Lower leg skin (tissue), 4 donors: ENCODE measurements around the gene RNF152. TPM values are rescaled to one million over a fixed set of nuclear protein-coding genes. Genes with fewer than 3 reads are reported as not detected.

Experiments
- DNase-seq, 2 donors: peaks; one replicate each; pipeline ENCODE4 v3.0.0-alpha.2; 2019; ENCODE audit warnings: low spot score in 2 of 2
- H3K4me3 ChIP-seq: fragments of 200-600 bp; sonication (generic); 2 replicates; pipeline ENCODE4 v1.5.1; 2017; ENCODE audit warnings: mild to moderate bottlenecking, low read depth; ENCODE audit not compliant: poor library complexity, severe bottlenecking
- CTCF ChIP-seq, 3 donors: fragments of 450-650 bp; IDR thresholded peaks; one replicate each; pipeline ENCODE4 v1.5.1; 2016; ENCODE audit warnings: antibody characterized with exemption in 3 of 3, mild to moderate bottlenecking in 3 of 3, moderate library complexity in 2 of 3
- POLR2A ChIP-seq, 2 donors: fragments of 450-650 bp; IDR thresholded peaks; one replicate each; pipeline ENCODE4 v1.6.1; 2016 to 2017; ENCODE audit warnings: antibody characterized with exemption in 2 of 2, mild to moderate bottlenecking in 1 of 2, moderate library complexity in 1 of 2
- WGBS, 2 donors: methylation state at CpG; one replicate each; pipeline ENCODE4 v1.1.5; 2018; 5-methylcytosine and 5-hydroxymethylcytosine counted together
- intact Hi-C: fragments of 100-400 bp; cut with DNase I; formaldehyde crosslinking; loops from one replicate; pipeline ENCODE4 v1.15.0; 2023; ENCODE audit warnings: low total_unique reads
- total RNA-seq, 4 donors: library from RNA; depleted of rRNA; stranded (reverse); fragments of >200 nt; gene quantifications; one replicate each; pipeline ENCODE4 v1.1.0, GENCODE V29; 2016

The RNF152 gene
- total RNA-seq, 4 donors from 2014 or later, result 37.1 to 112 (median 82.5) TPM

- TF ChIP-seq CTCF (IDR thresholded peaks at IDR 0.05) (no peak), POLR2A (IDR thresholded peaks at IDR 0.05) (no peak)
- DNase-seq, result no peak
- intact Hi-C loops, result no loop called here
- whole genome bisulfite sequencing, 2 donors, result 75 to 87% methylated on average over 6 of the region's 6 CpGs
- no peak overlapping the region for H3K4me3 ChIP-seq
These were observed 61.7 kb downstream of the RNF152 start for GRCh38 chr18:61831071-61831470.

DNA sequence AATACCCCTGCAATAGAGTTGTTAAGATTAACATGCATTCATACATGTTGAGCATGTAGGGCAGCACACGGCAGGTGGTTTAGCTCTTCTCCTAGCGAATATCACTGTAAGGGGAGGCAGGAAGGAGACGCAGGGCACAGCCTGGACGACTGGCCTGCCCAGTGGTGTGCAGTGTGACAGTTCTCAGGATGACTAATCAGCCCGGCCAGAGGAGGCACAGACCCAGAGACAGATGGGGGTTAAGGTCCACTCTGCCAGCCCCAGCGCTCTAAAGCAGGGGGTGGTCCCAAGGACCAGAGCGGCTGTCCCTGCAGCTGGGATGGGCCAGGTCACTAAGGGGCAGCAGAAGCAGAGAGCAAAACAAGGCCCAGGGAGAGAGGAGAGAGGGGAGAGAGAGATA, 63.7 kb downstream of the RNF152 start:
- H3K4me3 ChIP-seq, result no peak overlapping the region
- 90 to 95% methylated on average over 7 of the region's 7 CpGs for WGBS, 2 donors
- no peak for DNase-seq
- TF ChIP-seq POLR2A (IDR thresholded peaks at IDR 0.05) (no peak), CTCF (IDR thresholded peaks at IDR 0.05) (no peak)
- intact Hi-C loops, result no loop called here

- WGBS, 2 donors, result 77 to 79% methylated on average over 3 of the region's 3 CpGs
- H3K4me3 ChIP-seq, result no peak overlapping the region
- DNase-seq, result no peak
- TF ChIP-seq CTCF (IDR thresholded peaks at IDR 0.05) (no peak), POLR2A (IDR thresholded peaks at IDR 0.05) (no peak)
- intact Hi-C loops, result no loop called here
These were observed 65.2 kb downstream of the RNF152 start for GRCh38 chr18:61827591-61827990.

DNA sequence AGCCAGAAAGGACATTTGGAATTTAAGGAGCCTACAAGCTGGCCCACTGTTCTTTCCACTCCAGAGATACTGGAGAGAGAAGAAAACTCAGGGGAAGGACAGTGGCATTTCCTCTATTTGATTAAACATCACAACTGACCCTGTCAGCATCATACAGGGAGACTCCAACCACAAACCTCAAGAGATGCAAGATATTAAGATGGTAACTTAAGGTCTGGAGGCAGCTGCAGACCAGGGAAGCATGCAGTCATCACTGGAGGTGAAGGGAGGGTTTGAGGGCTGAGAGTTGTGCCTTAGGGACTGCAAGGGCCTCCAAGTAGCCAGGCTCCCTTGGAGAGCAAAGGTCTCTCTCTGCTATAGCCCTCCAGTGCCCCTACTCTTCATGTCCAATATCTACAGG, 67.4 kb downstream of the RNF152 start:
- H3K4me3 ChIP-seq, result no peak overlapping the region
- intact Hi-C loops, result no loop called here
- DNase-seq, result no peak
- no peak for TF ChIP-seq POLR2A (IDR thresholded peaks at IDR 0.05)
- no peak for TF ChIP-seq CTCF (IDR thresholded peaks at IDR 0.05)

DNA sequence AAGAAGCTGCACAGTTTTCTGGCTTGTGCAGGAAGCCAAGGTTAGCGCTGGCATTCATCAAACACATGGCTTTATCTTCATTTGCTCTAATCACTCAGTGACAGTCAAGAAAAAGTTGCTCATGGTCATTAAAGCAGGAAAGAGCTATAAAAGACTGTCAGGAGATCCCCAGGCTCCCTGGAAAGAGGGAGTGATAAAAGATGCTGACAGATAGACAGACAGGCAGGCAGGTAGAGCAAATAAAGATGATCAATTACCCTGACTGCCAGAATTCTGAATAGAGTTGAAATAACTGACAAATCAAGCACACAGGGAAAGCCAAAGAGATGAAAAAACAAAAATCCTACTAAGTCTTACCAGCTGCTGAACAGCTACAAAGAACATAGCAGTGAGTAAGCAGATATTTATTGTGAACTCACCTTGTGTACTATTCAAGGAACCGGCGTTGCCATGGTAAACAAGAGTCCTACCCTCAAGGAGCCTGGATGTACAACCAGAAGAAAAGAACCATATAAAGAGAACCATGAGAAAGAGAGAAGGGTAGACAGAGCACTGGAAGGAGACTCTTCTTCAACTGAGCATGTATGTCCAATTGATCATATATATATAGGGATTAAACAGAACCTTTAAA, 68.0 kb downstream of the RNF152 start:
- DNase-seq, result no peak
- WGBS, 2 donors, result 79 to 92% methylated on average over 3 of the region's 3 CpGs
- intact Hi-C loops, result no loop called here
- no peak overlapping the region for H3K4me3 ChIP-seq
- TF ChIP-seq CTCF (IDR thresholded peaks at IDR 0.05) (no peak), POLR2A (IDR thresholded peaks at IDR 0.05) (no peak)

- intact Hi-C loops, result no loop called here
- no peak for TF ChIP-seq CTCF (IDR thresholded peaks at IDR 0.05)
- no peak for TF ChIP-seq POLR2A (IDR thresholded peaks at IDR 0.05)
- no peak overlapping the region for H3K4me3 ChIP-seq
- DNase-seq, result no peak
- 62 to 65% methylated on average over 2 to 3 of the region's 3 CpGs for WGBS, 2 donors
These were observed 69.2 kb downstream of the RNF152 start for GRCh38 chr18:61823595-61823994.
